ENCODE results near the gene SH3BP2. TPM values are rescaled to one million over a fixed set of nuclear protein-coding genes. Genes with fewer than 3 reads are reported as not detected.

SH3BP2 gene
- polyA plus RNA-seq, 1 donor (not counting 4 experiments of a cell fraction or from before 2014, with no cell fraction given): 11.2 TPM

DNA sequence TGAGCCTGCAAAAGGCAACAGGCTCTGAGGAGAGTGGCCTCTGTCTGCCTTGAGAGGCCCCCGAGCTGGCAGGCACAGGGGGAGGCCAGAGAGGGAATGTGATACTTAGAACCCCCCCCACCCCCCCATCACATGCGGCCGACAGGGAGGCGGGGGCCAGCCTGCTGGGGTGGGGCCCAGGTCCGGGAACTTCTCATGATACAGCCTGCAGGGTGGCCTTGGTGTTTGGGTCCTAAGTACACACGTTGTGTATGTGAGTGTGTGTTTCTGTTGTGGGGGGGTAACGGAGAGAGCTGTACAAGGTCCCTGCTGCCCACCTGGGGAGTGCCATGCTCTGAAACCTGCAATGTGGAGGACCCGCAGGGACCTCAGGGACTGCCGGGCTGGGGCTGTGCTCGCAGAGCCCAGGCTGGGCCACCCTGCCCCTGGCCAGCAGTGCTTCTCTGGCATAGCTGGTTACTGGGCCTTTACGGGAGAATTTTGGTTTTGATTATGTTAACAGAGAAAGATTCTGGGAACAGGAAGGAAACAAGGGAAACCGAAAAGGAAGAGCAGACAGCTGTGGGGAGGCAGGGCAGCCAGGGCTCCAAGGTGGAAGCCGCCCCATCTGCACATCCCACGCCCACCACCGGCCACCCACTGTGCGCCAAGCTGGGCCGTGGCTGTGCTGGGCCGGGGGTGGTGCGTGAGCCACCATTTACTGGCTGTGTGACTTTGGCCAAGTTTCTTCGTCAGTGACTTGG, 19.9 kb downstream of the SH3BP2 start:
- Histone ChIP-seq H3K4me2 (ENCODE audit: control insufficient read depth, extremely low read depth, insufficient read depth, low read depth, low read length) (no peak overlapping the region), H3K9me1 (ENCODE audit: control insufficient read depth, extremely low read depth, insufficient read depth, low read length) (no peaks in the 10 kb centered on the region), H3K4me1 (ENCODE audit: control insufficient read depth, extremely low read depth, insufficient read depth, low read length) (peaks cover 7% of the 10 kb centered on the region), H3K9ac (ENCODE audit: control insufficient read depth, extremely low read depth, insufficient read depth, low read length) (no peak overlapping the region), H4K20me1 (ENCODE audit: control insufficient read depth, extremely low read depth, insufficient read depth, low read length) (no peaks in the 10 kb centered on the region), H3K27ac (ENCODE audit: control insufficient read depth, insufficient read depth, low read length) (no peak overlapping the region), H3K9me3 (ENCODE audit: control insufficient read depth, low read depth, low read length) (no peaks in the 10 kb centered on the region), H3K79me2 (ENCODE audit: control insufficient read depth, insufficient read depth, low read length) (no peaks in the 10 kb centered on the region), H3K36me3 (ENCODE audit: control insufficient read depth in 2 of 2, extremely low read depth in 1 of 2, insufficient read depth in 2 of 2, low read length in 2 of 2) (peaks cover 0 to 1% of the 10 kb centered on the region in 2 experiments), H3K27me3 (ENCODE audit: control insufficient read depth, extremely low read depth, insufficient read depth, low read length) (peaks cover 3% of the 10 kb centered on the region), H2AFZ (ENCODE audit: control insufficient read depth, low read length) (no peak overlapping the region), H3K4me3 (ENCODE audit: control insufficient read depth in 2 of 3, extremely low read depth in 1 of 3, insufficient read depth in 2 of 3, low read depth in 1 of 3, low read length in 3 of 3) (no peak overlapping the region)
- dilution Hi-C loops (cut with MboI; ENCODE audit: extremely low pct_ligation_motif_present, low sequenced_read_pairs): no loop called here
- no peak for DNase-seq (ENCODE audit: low read depth, low spot score)
- TF ChIP-seq EZH2 (IDR thresholded peaks at IDR 0.05; ENCODE audit: low read length): no peak
- TF ChIP-seq, protein P1, sequence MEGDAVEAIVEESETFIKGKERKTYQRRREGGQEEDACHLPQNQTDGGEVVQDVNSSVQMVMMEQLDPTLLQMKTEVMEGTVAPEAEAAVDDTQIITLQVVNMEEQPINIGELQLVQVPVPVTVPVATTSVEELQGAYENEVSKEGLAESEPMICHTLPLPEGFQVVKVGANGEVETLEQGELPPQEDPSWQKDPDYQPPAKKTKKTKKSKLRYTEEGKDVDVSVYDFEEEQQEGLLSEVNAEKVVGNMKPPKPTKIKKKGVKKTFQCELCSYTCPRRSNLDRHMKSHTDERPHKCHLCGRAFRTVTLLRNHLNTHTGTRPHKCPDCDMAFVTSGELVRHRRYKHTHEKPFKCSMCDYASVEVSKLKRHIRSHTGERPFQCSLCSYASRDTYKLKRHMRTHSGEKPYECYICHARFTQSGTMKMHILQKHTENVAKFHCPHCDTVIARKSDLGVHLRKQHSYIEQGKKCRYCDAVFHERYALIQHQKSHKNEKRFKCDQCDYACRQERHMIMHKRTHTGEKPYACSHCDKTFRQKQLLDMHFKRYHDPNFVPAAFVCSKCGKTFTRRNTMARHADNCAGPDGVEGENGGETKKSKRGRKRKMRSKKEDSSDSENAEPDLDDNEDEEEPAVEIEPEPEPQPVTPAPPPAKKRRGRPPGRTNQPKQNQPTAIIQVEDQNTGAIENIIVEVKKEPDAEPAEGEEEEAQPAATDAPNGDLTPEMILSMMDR (optimal IDR thresholded peaks at IDR 0.05 in 1 of 3, IDR thresholded peaks at IDR 0.05 in 1 of 3, conservative IDR thresholded peaks at IDR 0.05 in 1 of 3; ENCODE audit: extremely low read depth in 1 of 3, insufficient read depth in 2 of 3, low read length in 3 of 3): no peak
- no peak for FAIRE-seq

DNA sequence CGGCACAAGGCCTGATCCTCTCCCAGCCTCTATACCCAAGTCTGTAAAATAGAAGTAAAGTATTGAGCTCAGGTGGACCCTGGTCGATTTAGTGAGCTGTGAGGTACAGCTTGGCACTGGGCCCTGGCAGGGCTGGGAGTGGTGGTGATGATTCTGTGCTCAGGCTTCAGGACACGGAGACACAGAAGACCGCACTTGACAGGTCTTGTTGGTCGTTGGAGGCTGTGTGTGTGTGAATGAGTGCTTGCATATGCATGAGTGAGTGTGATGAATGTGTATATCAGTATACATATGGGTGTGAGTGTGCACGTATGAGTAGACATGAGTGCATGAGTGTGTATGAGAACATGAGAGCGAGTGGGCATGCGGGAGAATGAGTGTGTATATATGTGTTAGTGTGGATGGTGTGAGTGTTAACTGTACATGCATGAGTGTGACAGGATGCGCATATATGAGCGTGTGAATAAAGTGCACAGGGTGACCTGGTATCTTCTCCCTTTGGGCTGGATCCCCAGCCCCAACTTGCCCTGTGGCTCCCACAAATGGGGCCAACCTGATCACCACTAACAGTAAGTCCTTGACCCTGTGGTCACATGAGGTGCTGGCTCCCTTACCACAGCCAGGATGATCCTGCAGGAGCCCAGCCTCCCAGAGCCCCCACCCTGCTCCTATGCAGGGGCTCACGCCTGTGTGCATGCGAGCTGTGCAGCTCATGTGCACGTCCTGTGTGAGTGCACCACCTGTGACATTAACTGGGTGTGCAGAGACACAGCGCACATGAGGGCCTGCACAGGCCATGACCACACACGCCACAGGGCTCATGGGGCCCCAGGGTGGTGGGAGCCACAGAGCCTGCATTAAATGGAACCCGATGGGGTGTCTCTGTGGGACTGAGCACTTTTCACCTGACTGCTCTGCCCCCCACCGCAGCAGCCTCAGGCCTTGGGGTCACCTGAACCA, 20.8 kb downstream of the SH3BP2 start:
- Histone ChIP-seq H3K4me1 (ENCODE audit: control insufficient read depth, extremely low read depth, insufficient read depth, low read length) (peaks cover 7% of the 10 kb centered on the region), H3K4me3 (ENCODE audit: control insufficient read depth in 2 of 3, extremely low read depth in 1 of 3, insufficient read depth in 2 of 3, low read depth in 1 of 3, low read length in 3 of 3) (no peak overlapping the region), H2AFZ (ENCODE audit: control insufficient read depth, low read length) (no peak overlapping the region), H3K9ac (ENCODE audit: control insufficient read depth, extremely low read depth, insufficient read depth, low read length) (no peak overlapping the region), H3K4me2 (ENCODE audit: control insufficient read depth, extremely low read depth, insufficient read depth, low read depth, low read length) (no peak overlapping the region), H3K9me3 (ENCODE audit: control insufficient read depth, low read depth, low read length) (no peaks in the 10 kb centered on the region), H3K9me1 (ENCODE audit: control insufficient read depth, extremely low read depth, insufficient read depth, low read length) (no peaks in the 10 kb centered on the region), H3K36me3 (ENCODE audit: control insufficient read depth in 2 of 2, extremely low read depth in 1 of 2, insufficient read depth in 2 of 2, low read length in 2 of 2) (peaks cover 0 to 1% of the 10 kb centered on the region in 2 experiments), H3K79me2 (ENCODE audit: control insufficient read depth, insufficient read depth, low read length) (no peaks in the 10 kb centered on the region), H3K27ac (ENCODE audit: control insufficient read depth, insufficient read depth, low read length) (no peak overlapping the region), H3K27me3 (ENCODE audit: control insufficient read depth, extremely low read depth, insufficient read depth, low read length) (peaks cover 3% of the 10 kb centered on the region), H4K20me1 (ENCODE audit: control insufficient read depth, extremely low read depth, insufficient read depth, low read length) (no peaks in the 10 kb centered on the region)
- TF ChIP-seq, protein P1 (optimal IDR thresholded peaks at IDR 0.05 in 1 of 3, IDR thresholded peaks at IDR 0.05 in 1 of 3, conservative IDR thresholded peaks at IDR 0.05 in 1 of 3; ENCODE audit: extremely low read depth in 1 of 3, insufficient read depth in 2 of 3, low read length in 3 of 3): no peak
- TF ChIP-seq EZH2 (IDR thresholded peaks at IDR 0.05; ENCODE audit: low read length): no peak
- FAIRE-seq (no peak), DNase-seq (ENCODE audit: low read depth, low spot score) (no peak)
- dilution Hi-C loops (cut with MboI; ENCODE audit: extremely low pct_ligation_motif_present, low sequenced_read_pairs): no loop called here

Data from keratinocyte (primary cell).